GM21360 (cell line): ENCODE data around the gene BBS4.

Source experiments
- ATAC-seq: cut with Tn5 transposase; IDR thresholded peaks from one replicate; pipeline ENCODE4 v1.9.1; 2021; ENCODE audit warnings: mild to moderate bottlenecking, moderate library complexity; ENCODE audit not compliant: unreplicated experiment

The BBS4 gene

GRCh38 chr15:72787526-72787925, 101.5 kb downstream of the BBS4 start:
- ATAC-seq: no peak
